Measurements from ENCODE around the gene TMEM117. TPM values are rescaled to one million over a fixed set of nuclear protein-coding genes. Genes with fewer than 3 reads are reported as not detected.

TMEM117 gene
- total and polyA plus RNA-seq, 10 of the 15 experiments (the other 5 are each of a cell fraction or from before 2014, with no cell fraction given), result 3.1 to 8.2 (median 6.1) TPM

GRCh38 chr12:44240186-44240585 lies 404.3 kb downstream of the TMEM117 start:
- H3K27me3 ChIP-seq (replicated peaks in 1 of 2; ENCODE audit: control insufficient read depth in 2 of 2, insufficient read depth in 2 of 2, low read length in 1 of 2), result no peaks in the 10 kb centered on the region
- SMC1A ChIA-PET (ENCODE audit: uncharacterized antibody, unreplicated experiment), result no interaction called here
- no peaks in the 10 kb centered on the region for H3K9me3 ChIP-seq (replicated peaks; ENCODE audit: control insufficient read depth, insufficient read depth, low read length)
- H4K20me1 ChIP-seq (ENCODE audit: control insufficient read depth, insufficient read depth), result no peaks in the 10 kb centered on the region
- no TSS peak for BruUV-seq (replicated peaks)
- no peaks in the 10 kb centered on the region for H3K79me2 ChIP-seq (ENCODE audit: control insufficient read depth, insufficient read depth, low read length)
- TF ChIP-seq FOS (IDR thresholded peaks at IDR 0.05; ENCODE audit: borderline replicate concordance, extremely low read depth, insufficient read length), result no peak
- no peak for TF ChIP-seq PBX3 (IDR thresholded peaks at IDR 0.05; ENCODE audit: insufficient replicate concordance, low read depth, low read length)
- TF ChIP-seq HDAC6 (IDR thresholded peaks at IDR 0.05; ENCODE audit: unreplicated experiment), result no peak
- TF ChIP-seq BCL11A (IDR thresholded peaks at IDR 0.05; ENCODE audit: low read depth, low read length), result no peak
- no peak for TF ChIP-seq RELB (IDR thresholded peaks at IDR 0.05; ENCODE audit: low read depth)
- no peak for TF ChIP-seq JUNB (IDR thresholded peaks at IDR 0.05)
- TF ChIP-seq MLLT1 (IDR thresholded peaks at IDR 0.05), result no peak
- POLR2A ChIA-PET, result no interaction called here
- ATAC-seq, result no peak
- intact Hi-C loops (cut with micrococcal nuclease; ENCODE audit: unreplicated experiment) (no loop called here), in situ Hi-C loops (cut with MboI) (no loop called here)
- H3K27ac ChIP-seq (ENCODE audit: control insufficient read depth, insufficient read depth), result no peak overlapping the region
- RAD21 ChIA-PET (ENCODE audit: unreplicated experiment), result no interaction called here
- no peaks in the 10 kb centered on the region for H3K4me1 ChIP-seq (ENCODE audit: control insufficient read depth, insufficient read depth, low read length)
- DNase-seq (ENCODE audit: low read depth, low spot score), result no peak
- 69% methylated on average over 2 of the region's 2 CpGs for WGBS (ENCODE audit: insufficient coverage, insufficient replicate concordance, low lambda C conversion rate, missing lambda C conversion rate)
- H3K9ac ChIP-seq (ENCODE audit: control insufficient read depth, insufficient read depth, low read length), result no peak overlapping the region
- CTCF ChIA-PET, result no interaction called here
- no peaks in the 10 kb centered on the region for H3K36me3 ChIP-seq (ENCODE audit: control insufficient read depth in 2 of 2, insufficient read depth in 2 of 2, low read length in 1 of 2)
- H2AFZ ChIP-seq (ENCODE audit: control insufficient read depth, low read depth, low read length), result no peak overlapping the region
- H3K4me3 ChIP-seq, result no peak overlapping the region
- FAIRE-seq, result no peak
- H3K4me2 ChIP-seq (ENCODE audit: control insufficient read depth, insufficient read depth), result no peak overlapping the region
